GM18499 (cell line): ENCODE results near the gene C20orf202.

Experiments used
- ATAC-seq: cut with Tn5 transposase; IDR thresholded peaks from one replicate; pipeline ENCODE4 v1.9.1; 2021; ENCODE audit warnings: moderate number of reproducible peaks; ENCODE audit not compliant: insufficient read depth, unreplicated experiment

C20orf202 gene

GRCh38 chr20:1183153-1183552 lies 20.1 kb upstream of the C20orf202 start:
- no peak for ATAC-seq

- no peak for ATAC-seq
Observed at GRCh38 chr20:1184260-1184637, 19.0 kb upstream of the C20orf202 start.

- ATAC-seq: no peak
Observed at GRCh38 chr20:1184638-1185315, 18.5 kb upstream of the C20orf202 start, which contains the start of gene TMEM74B. Gene TMEM74B, minus strand, starts transcription at chr20:1184981. Its CDS starts 1,180 bp downstream, at chr20:1183801.

- ATAC-seq: no peak
Observed at GRCh38 chr20:1185316-1185741, 17.9 kb upstream of the C20orf202 start.

- ATAC-seq: no peak
Observed at GRCh38 chr20:1185790-1186334, 17.4 kb upstream of the C20orf202 start.

- no peak for ATAC-seq
Observed at GRCh38 chr20:1186367-1186991, 16.8 kb upstream of the C20orf202 start.

GRCh38 chr20:1187605-1188171 lies 15.6 kb upstream of the C20orf202 start:
- ATAC-seq: no peak

GRCh38 chr20:1188347-1188746 lies 14.9 kb upstream of the C20orf202 start:
- ATAC-seq: no peak

- ATAC-seq: no peak
Observed at GRCh38 chr20:1189827-1190226, 13.4 kb upstream of the C20orf202 start.

- no peak for ATAC-seq
Observed at GRCh38 chr20:1190847-1191246, 12.4 kb upstream of the C20orf202 start.

GRCh38 chr20:1191299-1191698 lies 12.0 kb upstream of the C20orf202 start:
- no peak for ATAC-seq

GRCh38 chr20:1195226-1195625 lies 8.0 kb upstream of the C20orf202 start:
- ATAC-seq: no peak

GRCh38 chr20:1196634-1197033 lies 6.6 kb upstream of the C20orf202 start:
- ATAC-seq: no peak

- no peak for ATAC-seq
Observed at GRCh38 chr20:1197801-1198200, 5.5 kb upstream of the C20orf202 start.

- ATAC-seq: no peak
Observed at GRCh38 chr20:1198751-1199150, 4.5 kb upstream of the C20orf202 start.

- ATAC-seq: no peak
Observed at GRCh38 chr20:1199212-1199873, 3.9 kb upstream of the C20orf202 start.

GRCh38 chr20:1199964-1200363 lies 3.3 kb upstream of the C20orf202 start:
- ATAC-seq: no peak

GRCh38 chr20:1203630-1204029 lies 376 bp downstream of the C20orf202 start:
- ATAC-seq: no peak

- ATAC-seq: no peak
Observed at GRCh38 chr20:1204113-1204512, 859 bp downstream of the C20orf202 start.

GRCh38 chr20:1204576-1204975 lies 1.3 kb downstream of the C20orf202 start:
- ATAC-seq: no peak

GRCh38 chr20:1205802-1206201 lies 2.5 kb downstream of the C20orf202 start:
- ATAC-seq: no peak
